ENCODE data around the gene EFCAB12.
A peak's percentile ranks its signal among the peaks of the same experiment; 100 is the strongest.
"Not testable (repeated sequence)": the region's sequence is repeated elsewhere in the genome, so short reads cannot be mapped to it uniquely, and the experiment has no call there.

The EFCAB12 gene

GRCh38 chr3:129399145-129399894 is 29.1 kb downstream of the EFCAB12 start:
- Histone ChIP-seq H3K36me3 (replicated peaks) (no peaks in the 10 kb centered on the region), H3K27ac (peak overlapping the region; percentile 95), H3K27me3 (replicated peaks) (no peaks in the 10 kb centered on the region), H3K4me3 (ENCODE audit: low read depth, low read length) (peak overlapping the region; percentile 84)
- DNase-seq = peak; percentile 89
- in situ Hi-C loops (cut with HindIII; ENCODE audit: low pct_ligation_motif_present, low sequenced_read_pairs) = no loop called here
- TF ChIP-seq CTCF (IDR thresholded peaks at IDR 0.05; ENCODE audit: low read depth, low read length, missing control alignments) = peak; percentile 82

- peak overlapping the region; percentile 95 for H3K27ac ChIP-seq
- H3K4me3 ChIP-seq (ENCODE audit: low read depth, low read length) = peak overlapping the region; percentile 84
- TF ChIP-seq CTCF (IDR thresholded peaks at IDR 0.05; ENCODE audit: low read depth, low read length, missing control alignments) = no peak
- in situ Hi-C loops (cut with HindIII; ENCODE audit: low pct_ligation_motif_present, low sequenced_read_pairs) = no loop called here
- no peaks in the 10 kb centered on the region for H3K36me3 ChIP-seq (replicated peaks)
- H3K27me3 ChIP-seq (replicated peaks) = no peaks in the 10 kb centered on the region
- no peak for DNase-seq
Observed at GRCh38 chr3:129398803-129399144, 29.7 kb downstream of the EFCAB12 start.

- peaks cover 19% of the 10 kb centered on the region for H3K36me3 ChIP-seq (replicated peaks)
- not testable (repeated sequence) for DNase-seq
Observed at GRCh38 chr3:129393760-129394564, 34.5 kb downstream of the EFCAB12 start.

GRCh38 chr3:129393271-129393670 is 35.2 kb downstream of the EFCAB12 start:
- peaks cover 19% of the 10 kb centered on the region for H3K36me3 ChIP-seq (replicated peaks)
- in situ Hi-C loops (cut with HindIII; ENCODE audit: low pct_ligation_motif_present, low sequenced_read_pairs) = no loop called here

More at GRCh38 chr3:129393760-129394564, 34.5 kb downstream of the EFCAB12 start:
- H3K27ac ChIP-seq; H3K4me3 ChIP-seq (ENCODE audit: low read depth, low read length); H3K27me3 ChIP-seq (replicated peaks); in situ Hi-C loops (cut with HindIII; ENCODE audit: low pct_ligation_motif_present, low sequenced_read_pairs): not testable (repeated sequence)

GRCh38 chr3:129392106-129392887 is 36.1 kb downstream of the EFCAB12 start:
- in situ Hi-C loops (cut with HindIII; ENCODE audit: low pct_ligation_motif_present, low sequenced_read_pairs); H3K4me3 ChIP-seq (ENCODE audit: low read depth, low read length); H3K27ac ChIP-seq; H3K27me3 ChIP-seq (replicated peaks); DNase-seq: not testable (repeated sequence)
- H3K36me3 ChIP-seq (replicated peaks) = peaks cover 23% of the 10 kb centered on the region

More at GRCh38 chr3:129393271-129393670, 35.2 kb downstream of the EFCAB12 start:
- no peaks in the 10 kb centered on the region for H3K27me3 ChIP-seq (replicated peaks)
- DNase-seq = no peak
- no peak for TF ChIP-seq CTCF (IDR thresholded peaks at IDR 0.05; ENCODE audit: low read depth, low read length, missing control alignments)
- H3K4me3 ChIP-seq (ENCODE audit: low read depth, low read length) = no peak overlapping the region
- H3K27ac ChIP-seq = no peak overlapping the region

GRCh38 chr3:129391583-129391982 is 36.9 kb downstream of the EFCAB12 start:
- H3K4me3 ChIP-seq (ENCODE audit: low read depth, low read length); DNase-seq; in situ Hi-C loops (cut with HindIII; ENCODE audit: low pct_ligation_motif_present, low sequenced_read_pairs); H3K27ac ChIP-seq; H3K27me3 ChIP-seq (replicated peaks): not testable (repeated sequence)
- H3K36me3 ChIP-seq (replicated peaks) = peaks cover 24% of the 10 kb centered on the region

GRCh38 chr3:129389572-129389937 is 38.9 kb downstream of the EFCAB12 start:
- Histone ChIP-seq H3K4me3 (ENCODE audit: low read depth, low read length) (no peak overlapping the region), H3K36me3 (replicated peaks) (peaks cover 24% of the 10 kb centered on the region), H3K27me3 (replicated peaks) (no peaks in the 10 kb centered on the region), H3K27ac (peak overlapping the region; percentile 76)
- in situ Hi-C loops (cut with HindIII; ENCODE audit: low pct_ligation_motif_present, low sequenced_read_pairs) = no loop called here
- DNase-seq = no peak
- no peak for TF ChIP-seq CTCF (IDR thresholded peaks at IDR 0.05; ENCODE audit: low read depth, low read length, missing control alignments)

GRCh38 chr3:129388791-129389571 is 39.5 kb downstream of the EFCAB12 start:
- in situ Hi-C loops (cut with HindIII; ENCODE audit: low pct_ligation_motif_present, low sequenced_read_pairs); H3K27me3 ChIP-seq (replicated peaks); H3K4me3 ChIP-seq (ENCODE audit: low read depth, low read length): not testable (repeated sequence)
- peaks cover 24% of the 10 kb centered on the region for H3K36me3 ChIP-seq (replicated peaks)
- H3K27ac ChIP-seq = peak overlapping the region; percentile 76
- peak; percentile 66 for DNase-seq

All from brain microvascular endothelial cell (primary cell).